ENCODE results near the gene CCDC172. TPM values are rescaled to one million over a fixed set of nuclear protein-coding genes. Genes with fewer than 3 reads are reported as not detected.

CCDC172 gene
- total RNA-seq, 1 donor from 2014 or later = not detected

- TF ChIP-seq CTCF (IDR thresholded peaks at IDR 0.05; ENCODE audit: unreplicated experiment) = no peak
- Mint-ChIP-seq H3K27ac (peak overlapping the region; percentile 59), H3K36me3 (peaks cover 2% of the 10 kb centered on the region), H3K9me3 (peaks cover 13% of the 10 kb centered on the region), H3K27me3 (ENCODE audit: low read depth) (no peaks in the 10 kb centered on the region), H3K4me3 (no peak overlapping the region), H3K4me1 (peaks cover 20% of the 10 kb centered on the region)
- DNase-seq (ENCODE audit: low spot score in 2 of 2, unreplicated experiment in 2 of 2) = no peak
Observed at GRCh38 chr10:116300542-116300941, 23.7 kb upstream of the CCDC172 start.

- TF ChIP-seq CTCF (IDR thresholded peaks at IDR 0.05; ENCODE audit: unreplicated experiment) = no peak
- DNase-seq (ENCODE audit: low spot score in 2 of 2, unreplicated experiment in 2 of 2) = no peak
- Mint-ChIP-seq H3K27me3 (ENCODE audit: low read depth) (no peaks in the 10 kb centered on the region), H3K27ac (no peak overlapping the region), H3K4me3 (no peak overlapping the region), H3K9me3 (peaks cover 17% of the 10 kb centered on the region), H3K4me1 (peaks cover 18% of the 10 kb centered on the region), H3K36me3 (peaks cover 2% of the 10 kb centered on the region)
Observed at GRCh38 chr10:116304923-116305322, 19.3 kb upstream of the CCDC172 start.

GRCh38 chr10:116306847-116307246 is 17.4 kb upstream of the CCDC172 start:
- Mint-ChIP-seq H3K27me3 (ENCODE audit: low read depth) (no peaks in the 10 kb centered on the region), H3K36me3 (peaks cover 2% of the 10 kb centered on the region), H3K9me3 (peaks cover 17% of the 10 kb centered on the region), H3K4me1 (peaks cover 13% of the 10 kb centered on the region), H3K4me3 (no peak overlapping the region), H3K27ac (no peak overlapping the region)
- TF ChIP-seq CTCF (IDR thresholded peaks at IDR 0.05; ENCODE audit: unreplicated experiment) = no peak
- no peak for DNase-seq (ENCODE audit: low spot score in 2 of 2, unreplicated experiment in 2 of 2)

- Mint-ChIP-seq H3K9me3 (peaks cover 17% of the 10 kb centered on the region), H3K4me3 (no peak overlapping the region), H3K27me3 (ENCODE audit: low read depth) (no peaks in the 10 kb centered on the region), H3K27ac (no peak overlapping the region), H3K36me3 (peaks cover 2% of the 10 kb centered on the region), H3K4me1 (peaks cover 11% of the 10 kb centered on the region)
- no peak for TF ChIP-seq CTCF (IDR thresholded peaks at IDR 0.05; ENCODE audit: unreplicated experiment)
- no peak for DNase-seq (ENCODE audit: low spot score in 2 of 2, unreplicated experiment in 2 of 2)
Observed at GRCh38 chr10:116307455-116307854, 16.8 kb upstream of the CCDC172 start.

GRCh38 chr10:116311016-116311415 is 13.2 kb upstream of the CCDC172 start:
- Mint-ChIP-seq H3K4me3 (no peak overlapping the region), H3K27me3 (ENCODE audit: low read depth) (no peaks in the 10 kb centered on the region), H3K4me1 (peaks cover 11% of the 10 kb centered on the region), H3K9me3 (peaks cover 14% of the 10 kb centered on the region), H3K27ac (no peak overlapping the region), H3K36me3 (no peaks in the 10 kb centered on the region)
- DNase-seq (ENCODE audit: low spot score in 2 of 2, unreplicated experiment in 2 of 2) = no peak
- TF ChIP-seq CTCF (IDR thresholded peaks at IDR 0.05; ENCODE audit: unreplicated experiment) = no peak

All from mesothelial cell of epicardium (in vitro differentiated cells).